Retinal pigment epithelial cell (primary cell): ENCODE data around the gene CELF1.

Experiments used
- DNase-seq: peaks from one replicate; pipeline ENCODE4 v3.0.0-alpha.2; 2010; ENCODE audit warnings: low read depth
- H3K4me3 ChIP-seq: 2 replicates; pipeline ENCODE4 v1.5.1; 2011; ENCODE audit warnings: mild to moderate bottlenecking, low read length, control low read depth, moderate library complexity
- TF ChIP-seq, protein P1 (sequence below): conservative IDR thresholded peaks from 2 replicates; pipeline ENCODE4 v1.5.1; 2011; ENCODE audit warnings: low read depth, low read length, control low read depth, inconsistent platforms

The CELF1 gene

GRCh38 chr11:47524291-47524874 lies 28.5 kb downstream of the CELF1 start:
- DNase-seq: no peak
- H3K4me3 ChIP-seq: no peak overlapping the region
- TF ChIP-seq, protein P1, sequence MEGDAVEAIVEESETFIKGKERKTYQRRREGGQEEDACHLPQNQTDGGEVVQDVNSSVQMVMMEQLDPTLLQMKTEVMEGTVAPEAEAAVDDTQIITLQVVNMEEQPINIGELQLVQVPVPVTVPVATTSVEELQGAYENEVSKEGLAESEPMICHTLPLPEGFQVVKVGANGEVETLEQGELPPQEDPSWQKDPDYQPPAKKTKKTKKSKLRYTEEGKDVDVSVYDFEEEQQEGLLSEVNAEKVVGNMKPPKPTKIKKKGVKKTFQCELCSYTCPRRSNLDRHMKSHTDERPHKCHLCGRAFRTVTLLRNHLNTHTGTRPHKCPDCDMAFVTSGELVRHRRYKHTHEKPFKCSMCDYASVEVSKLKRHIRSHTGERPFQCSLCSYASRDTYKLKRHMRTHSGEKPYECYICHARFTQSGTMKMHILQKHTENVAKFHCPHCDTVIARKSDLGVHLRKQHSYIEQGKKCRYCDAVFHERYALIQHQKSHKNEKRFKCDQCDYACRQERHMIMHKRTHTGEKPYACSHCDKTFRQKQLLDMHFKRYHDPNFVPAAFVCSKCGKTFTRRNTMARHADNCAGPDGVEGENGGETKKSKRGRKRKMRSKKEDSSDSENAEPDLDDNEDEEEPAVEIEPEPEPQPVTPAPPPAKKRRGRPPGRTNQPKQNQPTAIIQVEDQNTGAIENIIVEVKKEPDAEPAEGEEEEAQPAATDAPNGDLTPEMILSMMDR: no peak

GRCh38 chr11:47523490-47524225 lies 29.3 kb downstream of the CELF1 start:
- peak; percentile 54 for DNase-seq
- H3K4me3 ChIP-seq: peak overlapping the region; percentile 15

DNA sequence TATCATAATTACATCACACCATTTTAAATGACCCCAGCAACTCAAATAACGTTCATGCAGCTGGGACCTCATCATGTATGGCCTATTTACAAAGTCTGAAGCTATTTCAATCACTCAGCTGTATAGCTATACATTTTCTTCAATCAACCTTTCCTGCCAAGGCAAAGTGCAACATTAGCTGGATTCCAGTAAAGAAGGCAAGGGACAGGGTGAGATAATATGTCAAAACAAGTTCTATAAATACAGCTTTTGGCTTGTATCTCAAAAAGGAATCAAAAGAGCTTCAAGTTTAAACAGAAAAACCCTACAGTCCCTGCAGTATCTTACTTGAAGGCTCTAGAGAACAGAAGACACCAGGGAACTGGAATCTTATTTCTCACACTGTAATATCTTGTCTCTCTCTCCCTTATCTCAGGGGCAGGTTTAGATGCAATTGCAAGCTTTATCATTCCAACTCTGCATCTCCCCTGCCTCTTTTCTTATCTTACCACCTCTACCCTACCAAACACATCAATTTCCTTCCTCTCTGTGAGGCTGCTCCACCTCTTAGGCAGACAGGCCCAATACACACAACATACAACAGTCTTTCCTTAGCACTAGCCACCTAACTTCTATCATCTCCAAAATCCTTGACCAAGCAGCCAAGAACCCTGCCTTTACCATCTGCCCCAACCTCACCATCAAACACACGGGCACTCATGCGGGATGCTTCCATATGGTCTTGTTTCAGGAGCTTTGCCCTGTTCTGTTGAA lies 34.5 kb downstream of the CELF1 start:
- no peak overlapping the region for H3K4me3 ChIP-seq
- TF ChIP-seq, protein P1: no peak
- no peak for DNase-seq

More at GRCh38 chr11:47523490-47524225, 29.3 kb downstream of the CELF1 start:
- TF ChIP-seq, protein P1: no peak

GRCh38 chr11:47516984-47517853 lies 35.7 kb downstream of the CELF1 start:
- no peak for DNase-seq
- TF ChIP-seq, protein P1: no peak
- H3K4me3 ChIP-seq: no peak overlapping the region

- H3K4me3 ChIP-seq: no peak overlapping the region
- DNase-seq: no peak
- TF ChIP-seq, protein P1: no peak
These were observed 36.8 kb downstream of the CELF1 start for GRCh38 chr11:47516155-47516554.

- no peak for DNase-seq
- TF ChIP-seq, protein P1: no peak
- no peak overlapping the region for H3K4me3 ChIP-seq
These were observed 37.9 kb downstream of the CELF1 start for GRCh38 chr11:47514825-47515647.
